DND-41 (cell line): ENCODE data around the gene TTC28.

Source experiments
- ATAC-seq: fragments of 200-7000 bp; cut with Tn5 transposase; 3 replicates; pipeline ENCODE4 v1.9.1; 2021; ENCODE audit warnings: low read depth; ENCODE audit not compliant: insufficient read depth
- DNase-seq: peaks from one replicate; pipeline ENCODE4 v3.0.0-alpha.2; 2020
- H2AFZ ChIP-seq: 2 replicates; pipeline ENCODE4 v1.6.0; 2012; ENCODE audit warnings: low read depth, low read length
- H3K27ac ChIP-seq: 2 replicates; pipeline ENCODE4 v1.5.1; 2012; ENCODE audit warnings: low read length, inconsistent platforms
- H3K27me3 ChIP-seq: fragments of 200-600 bp; sonication (generic); 2 replicates; pipeline ENCODE4 v1.6.0; 2012; ENCODE audit warnings: low read length, mild to moderate bottlenecking, inconsistent platforms; ENCODE audit not compliant: insufficient read depth, poor library complexity
- H3K36me3 ChIP-seq: 2 replicates; pipeline ENCODE4 v1.5.1; 2012; ENCODE audit warnings: low read length, inconsistent platforms; ENCODE audit not compliant: insufficient read depth
- H3K4me1 ChIP-seq: 2 replicates; pipeline ENCODE4 v1.5.1; 2012; ENCODE audit warnings: mild to moderate bottlenecking, low read length; ENCODE audit not compliant: insufficient read depth
- H3K4me2 ChIP-seq: 2 replicates; pipeline ENCODE4 v1.6.0; 2012; ENCODE audit warnings: mild to moderate bottlenecking, moderate library complexity, low read length, inconsistent platforms; ENCODE audit not compliant: insufficient read depth
- H3K4me3 ChIP-seq, 2 experiments: fragments of 200-600 bp in 1 of 2; shearing (Covaris generic) in 1 of 2; 2 replicates each; pipeline ENCODE4 v1.5.1; 2012 to 2016; ENCODE audit warnings: inconsistent platforms in 2 of 2, low read length in 2 of 2, mild to moderate bottlenecking in 2 of 2, low read depth in 1 of 2, moderate library complexity in 1 of 2
- H3K79me2 ChIP-seq: 2 replicates; pipeline ENCODE4 v1.6.0; 2012; ENCODE audit warnings: low read length, inconsistent platforms; ENCODE audit not compliant: insufficient read depth
- H3K9ac ChIP-seq: 2 replicates; pipeline ENCODE4 v1.6.0; 2012; ENCODE audit warnings: low read depth, mild to moderate bottlenecking, inconsistent platforms, low read length, moderate library complexity
- H3K9me3 ChIP-seq: 2 replicates; pipeline ENCODE4 v1.5.1; 2012; ENCODE audit warnings: low read length, moderate library complexity, mild to moderate bottlenecking, inconsistent platforms; ENCODE audit not compliant: insufficient read depth, severe bottlenecking
- H4K20me1 ChIP-seq: 2 replicates; pipeline ENCODE4 v1.6.0; 2012; ENCODE audit warnings: low read length; ENCODE audit not compliant: insufficient read depth
- CTCF ChIP-seq: IDR thresholded peaks from 2 replicates; pipeline ENCODE4 v1.5.1; 2012; ENCODE audit warnings: borderline replicate concordance, low read length, moderate library complexity, mild to moderate bottlenecking; ENCODE audit not compliant: poor library complexity, severe bottlenecking; ENCODE audit errors: extremely low read depth
- EZH2 ChIP-seq: IDR thresholded peaks from 3 replicates; pipeline ENCODE4 v1.6.1; 2012; ENCODE audit warnings: borderline replicate concordance, low read depth, mild to moderate bottlenecking, moderate library complexity, low read length, inconsistent platforms; ENCODE audit not compliant: severe bottlenecking

TTC28 gene

GRCh38 chr22:28341001-28341400 is 338.6 kb downstream of the TTC28 start:
- H4K20me1 ChIP-seq, result peaks cover 2% of the 10 kb centered on the region; the same call in 1 of the 2 replicates
- H3K9ac ChIP-seq, result no peak overlapping the region
- no peaks in the 10 kb centered on the region for H3K4me1 ChIP-seq
- H3K9me3 ChIP-seq, result peaks cover 4% of the 10 kb centered on the region
- peaks cover 61% of the 10 kb centered on the region for H3K79me2 ChIP-seq
- H3K4me3 ChIP-seq, result no peak overlapping the region
- no peak overlapping the region for H3K4me2 ChIP-seq
- H2AFZ ChIP-seq, result no peak overlapping the region
- H3K27me3 ChIP-seq, result no peaks in the 10 kb centered on the region
- no peak for TF ChIP-seq EZH2
- TF ChIP-seq CTCF, result no peak
- H3K36me3 ChIP-seq, result peaks cover 7% of the 10 kb centered on the region; the same call in 1 of the 2 replicates
- DNase-seq (no peak), ATAC-seq (no peak)
- H3K27ac ChIP-seq, result no peak overlapping the region

- no peak for ATAC-seq
- no peak overlapping the region for H3K4me2 ChIP-seq
- H3K36me3 ChIP-seq, result no peaks in the 10 kb centered on the region
Measured at GRCh38 chr22:28333088-28333487, 346.6 kb downstream of the TTC28 start.

GRCh38 chr22:28332410-28332809 is 347.2 kb downstream of the TTC28 start:
- Histone ChIP-seq H3K79me2 (peaks cover 54% of the 10 kb centered on the region), H3K27me3 (no peaks in the 10 kb centered on the region), H3K27ac (no peak overlapping the region), H3K9me3 (no peaks in the 10 kb centered on the region), H3K36me3 (no peaks in the 10 kb centered on the region), H2AFZ (no peak overlapping the region), H3K4me2 (no peak overlapping the region), H3K4me3 (no peak overlapping the region), H3K4me1 (peaks cover 7% of the 10 kb centered on the region), H3K9ac (no peak overlapping the region), H4K20me1 (peaks cover 9% of the 10 kb centered on the region; the same call in 1 of the 2 replicates)
- no peak for DNase-seq
- TF ChIP-seq CTCF (no peak), EZH2 (no peak)
- no peak for ATAC-seq

More at GRCh38 chr22:28333088-28333487, 346.6 kb downstream of the TTC28 start:
- Histone ChIP-seq H3K27ac (no peak overlapping the region), H4K20me1 (peaks cover 9% of the 10 kb centered on the region; the same call in 1 of the 2 replicates), H3K4me3 (no peak overlapping the region), H3K27me3 (no peaks in the 10 kb centered on the region), H3K4me1 (peaks cover 7% of the 10 kb centered on the region), H2AFZ (no peak overlapping the region), H3K9ac (no peak overlapping the region), H3K9me3 (no peaks in the 10 kb centered on the region), H3K79me2 (peaks cover 48% of the 10 kb centered on the region)
- TF ChIP-seq CTCF, result no peak
- no peak for TF ChIP-seq EZH2
- DNase-seq, result no peak

GRCh38 chr22:28331695-28332094 is 347.9 kb downstream of the TTC28 start:
- H3K36me3 ChIP-seq, result no peaks in the 10 kb centered on the region
- H3K4me1 ChIP-seq, result peaks cover 7% of the 10 kb centered on the region
- H3K4me2 ChIP-seq, result no peak overlapping the region
- H3K79me2 ChIP-seq, result peaks cover 59% of the 10 kb centered on the region
- H4K20me1 ChIP-seq, result peaks cover 9% of the 10 kb centered on the region; the same call in 1 of the 2 replicates
- DNase-seq, result no peak
- H3K9me3 ChIP-seq, result no peaks in the 10 kb centered on the region
- H3K4me3 ChIP-seq, result no peak overlapping the region
- ATAC-seq, result no peak
- H2AFZ ChIP-seq, result no peak overlapping the region
- no peak for TF ChIP-seq EZH2
- no peak for TF ChIP-seq CTCF
- no peak overlapping the region for H3K27ac ChIP-seq
- no peak overlapping the region for H3K9ac ChIP-seq
- no peaks in the 10 kb centered on the region for H3K27me3 ChIP-seq
